RWPE2 (cell line): ENCODE data around the gene LENEP.
"Not testable (repeated sequence)": the region's sequence is repeated elsewhere in the genome, so short reads cannot be mapped to it uniquely, and the experiment has no call there.

Source experiments
- ATAC-seq: fragments of 200-7000 bp; cut with Tn5 transposase; 3 replicates; pipeline ENCODE4 v1.9.1; 2021; ENCODE audit warnings: low read depth
- DNase-seq: peaks from one replicate; pipeline ENCODE4 v3.0.0-alpha.2; 2020; ENCODE audit warnings: low spot score
- H3K27ac ChIP-seq: fragments of 450-650 bp; 2 replicates; pipeline ENCODE4 v1.5.1; 2017; ENCODE audit warnings: mild to moderate bottlenecking; ENCODE audit not compliant: poor library complexity, severe bottlenecking
- H3K27me3 ChIP-seq: fragments of 250-450 bp; sonication (Bioruptor Pico); 2 replicates; pipeline ENCODE4 v1.5.1; 2021; ENCODE audit warnings: mild to moderate bottlenecking, moderate library complexity; ENCODE audit not compliant: insufficient read depth, poor library complexity, severe bottlenecking
- H3K36me3 ChIP-seq: fragments of 250-450 bp; sonication (Bioruptor Pico); 2 replicates; pipeline ENCODE4 v1.5.1; 2020; ENCODE audit warnings: low read depth, mild to moderate bottlenecking, moderate library complexity
- H3K4me1 ChIP-seq: fragments of 250-450 bp; sonication (Bioruptor Pico); 2 replicates; pipeline ENCODE4 v1.5.1; 2021; ENCODE audit warnings: mild to moderate bottlenecking, moderate library complexity; ENCODE audit not compliant: insufficient read depth, poor library complexity, severe bottlenecking
- H3K4me3 ChIP-seq: fragments of 250-450 bp; sonication (Bioruptor Pico); 2 replicates; pipeline ENCODE4 v1.5.1; 2021; ENCODE audit warnings: mild to moderate bottlenecking, moderate library complexity; ENCODE audit not compliant: severe bottlenecking
- H3K9me3 ChIP-seq: fragments of 250-450 bp; sonication (Bioruptor Pico); 2 replicates; pipeline ENCODE4 v1.5.1; 2021; ENCODE audit warnings: mild to moderate bottlenecking, moderate library complexity; ENCODE audit not compliant: severe bottlenecking
- TF ChIP-seq, protein P1 (sequence below): fragments of 450-650 bp; IDR thresholded peaks from one replicate; pipeline ENCODE4 v1.5.1; 2017; ENCODE audit warnings: mild to moderate bottlenecking, moderate library complexity; ENCODE audit not compliant: poor library complexity, severe bottlenecking

LENEP gene

DNA sequence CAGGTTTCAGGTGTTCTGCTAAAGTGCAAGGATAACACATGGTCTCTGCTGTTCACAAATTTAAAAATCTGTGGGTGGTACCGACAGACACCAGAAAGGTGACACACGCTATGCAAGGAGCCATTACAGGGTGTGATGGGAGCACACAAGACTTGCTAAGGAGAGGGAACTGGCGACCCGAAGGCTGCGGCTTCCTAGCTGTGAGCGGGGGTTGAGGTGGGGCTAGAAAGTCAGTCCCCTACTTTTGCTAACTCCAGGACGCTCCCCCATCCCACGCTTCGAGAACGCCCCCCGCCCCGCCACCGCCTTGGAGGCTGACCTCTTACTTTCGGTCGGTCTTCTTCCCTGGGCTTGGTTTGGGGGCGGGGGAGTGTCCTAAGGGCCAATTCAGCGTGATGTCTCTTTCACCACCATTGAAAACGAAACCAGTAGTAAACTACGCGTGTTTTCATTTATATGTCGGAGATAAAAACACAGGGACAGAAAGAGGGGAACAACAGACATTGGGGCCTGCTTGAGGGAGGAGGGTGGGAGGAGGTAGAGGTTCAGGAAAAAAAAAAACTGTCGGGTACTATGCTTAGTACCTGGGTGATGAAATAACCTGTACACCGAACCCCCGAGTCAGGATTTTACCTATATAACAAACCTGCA, 17.9 kb upstream of the LENEP start:
- peaks cover 43% of the 10 kb centered on the region for H3K36me3 ChIP-seq
- no peaks in the 10 kb centered on the region for H3K27me3 ChIP-seq
- TF ChIP-seq, protein P1, sequence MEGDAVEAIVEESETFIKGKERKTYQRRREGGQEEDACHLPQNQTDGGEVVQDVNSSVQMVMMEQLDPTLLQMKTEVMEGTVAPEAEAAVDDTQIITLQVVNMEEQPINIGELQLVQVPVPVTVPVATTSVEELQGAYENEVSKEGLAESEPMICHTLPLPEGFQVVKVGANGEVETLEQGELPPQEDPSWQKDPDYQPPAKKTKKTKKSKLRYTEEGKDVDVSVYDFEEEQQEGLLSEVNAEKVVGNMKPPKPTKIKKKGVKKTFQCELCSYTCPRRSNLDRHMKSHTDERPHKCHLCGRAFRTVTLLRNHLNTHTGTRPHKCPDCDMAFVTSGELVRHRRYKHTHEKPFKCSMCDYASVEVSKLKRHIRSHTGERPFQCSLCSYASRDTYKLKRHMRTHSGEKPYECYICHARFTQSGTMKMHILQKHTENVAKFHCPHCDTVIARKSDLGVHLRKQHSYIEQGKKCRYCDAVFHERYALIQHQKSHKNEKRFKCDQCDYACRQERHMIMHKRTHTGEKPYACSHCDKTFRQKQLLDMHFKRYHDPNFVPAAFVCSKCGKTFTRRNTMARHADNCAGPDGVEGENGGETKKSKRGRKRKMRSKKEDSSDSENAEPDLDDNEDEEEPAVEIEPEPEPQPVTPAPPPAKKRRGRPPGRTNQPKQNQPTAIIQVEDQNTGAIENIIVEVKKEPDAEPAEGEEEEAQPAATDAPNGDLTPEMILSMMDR = no peak
- H3K4me3 ChIP-seq = peak overlapping the region; percentile 53
- peaks cover 17% of the 10 kb centered on the region for H3K4me1 ChIP-seq
- H3K27ac ChIP-seq = peak overlapping the region; percentile 99
- DNase-seq = no peak
- ATAC-seq = no peak
- no peaks in the 10 kb centered on the region for H3K9me3 ChIP-seq

DNA sequence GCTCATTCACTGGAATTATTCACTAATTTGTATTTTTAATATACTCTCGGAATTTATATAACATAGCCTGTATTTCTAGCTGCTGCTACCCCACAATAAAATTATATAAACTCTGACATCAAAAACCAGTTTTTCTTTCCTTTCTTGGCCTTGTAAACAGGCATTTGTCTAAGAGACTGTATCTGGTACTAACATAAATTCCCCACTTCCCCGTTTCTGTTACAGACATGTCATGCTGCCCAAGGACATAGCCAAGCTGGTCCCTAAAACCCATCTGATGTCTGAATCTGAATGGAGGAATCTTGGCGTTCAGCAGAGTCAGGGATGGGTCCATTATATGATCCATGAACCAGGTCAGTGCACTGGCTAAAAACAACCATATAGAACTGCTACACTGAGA, 15.6 kb upstream of the LENEP start:
- H3K27ac ChIP-seq = peak overlapping the region; percentile 99
- not testable (repeated sequence) for H3K9me3 ChIP-seq, H3K4me3 ChIP-seq, ATAC-seq, DNase-seq, H3K27me3 ChIP-seq
- peaks cover 10% of the 10 kb centered on the region for H3K4me1 ChIP-seq
- peaks cover 43% of the 10 kb centered on the region for H3K36me3 ChIP-seq

DNA sequence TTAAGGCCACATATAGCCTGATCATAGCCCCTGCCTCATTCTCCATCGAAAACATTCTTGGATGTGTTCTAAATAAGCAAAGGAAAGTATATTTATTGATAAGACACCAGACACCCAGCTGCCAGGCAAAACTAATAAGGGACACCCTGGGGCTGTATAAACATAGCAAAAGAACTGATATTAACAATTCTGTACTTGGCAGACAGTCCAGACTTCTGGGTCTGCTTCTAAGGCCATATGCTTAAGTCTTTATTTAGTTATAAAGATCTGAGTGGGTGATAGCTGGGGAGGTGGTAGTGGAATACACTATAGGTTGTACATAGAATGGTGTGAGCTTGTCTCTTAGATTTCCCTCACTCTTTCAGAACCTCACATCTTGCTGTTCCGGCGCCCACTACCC, 15.0 kb upstream of the LENEP start:
- Histone ChIP-seq H3K27ac (no peak overlapping the region), H3K36me3 (peaks cover 43% of the 10 kb centered on the region)
- no peak for ATAC-seq

DNA sequence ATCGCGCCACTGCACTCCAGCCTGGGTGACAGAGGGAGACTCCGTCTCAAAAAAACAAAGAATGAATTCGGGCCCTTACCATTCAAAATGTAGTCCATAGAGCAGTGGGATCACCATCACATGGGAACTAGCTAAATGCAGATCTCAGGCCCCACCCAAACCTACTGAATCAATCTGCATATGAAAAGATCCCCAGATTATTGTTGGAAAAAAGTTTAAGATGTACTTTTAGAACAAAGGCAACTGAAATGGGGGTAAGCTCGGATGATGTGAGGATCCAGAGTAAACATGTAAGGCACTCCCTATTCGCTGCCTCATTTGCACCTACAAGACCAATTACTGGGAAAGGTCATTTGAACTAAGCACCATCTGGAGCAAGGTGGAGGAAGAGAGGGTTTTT, 11.0 kb upstream of the LENEP start:
- Histone ChIP-seq H3K9me3 (no peaks in the 10 kb centered on the region), H3K4me3 (peak overlapping the region; percentile 75), H3K4me1 (peaks cover 10% of the 10 kb centered on the region), H3K27me3 (no peaks in the 10 kb centered on the region), H3K36me3 (peaks cover 49% of the 10 kb centered on the region), H3K27ac (peak overlapping the region; percentile 67)
- ATAC-seq (no peak), DNase-seq (no peak)
- TF ChIP-seq, protein P1 = no peak

More for the DNA sequence above, 15.0 kb upstream of the LENEP start:
- Histone ChIP-seq H3K4me1 (peaks cover 6% of the 10 kb centered on the region), H3K27me3 (no peaks in the 10 kb centered on the region), H3K4me3 (no peak overlapping the region), H3K9me3 (no peaks in the 10 kb centered on the region)
- DNase-seq = no peak
- TF ChIP-seq, protein P1 = no peak

DNA sequence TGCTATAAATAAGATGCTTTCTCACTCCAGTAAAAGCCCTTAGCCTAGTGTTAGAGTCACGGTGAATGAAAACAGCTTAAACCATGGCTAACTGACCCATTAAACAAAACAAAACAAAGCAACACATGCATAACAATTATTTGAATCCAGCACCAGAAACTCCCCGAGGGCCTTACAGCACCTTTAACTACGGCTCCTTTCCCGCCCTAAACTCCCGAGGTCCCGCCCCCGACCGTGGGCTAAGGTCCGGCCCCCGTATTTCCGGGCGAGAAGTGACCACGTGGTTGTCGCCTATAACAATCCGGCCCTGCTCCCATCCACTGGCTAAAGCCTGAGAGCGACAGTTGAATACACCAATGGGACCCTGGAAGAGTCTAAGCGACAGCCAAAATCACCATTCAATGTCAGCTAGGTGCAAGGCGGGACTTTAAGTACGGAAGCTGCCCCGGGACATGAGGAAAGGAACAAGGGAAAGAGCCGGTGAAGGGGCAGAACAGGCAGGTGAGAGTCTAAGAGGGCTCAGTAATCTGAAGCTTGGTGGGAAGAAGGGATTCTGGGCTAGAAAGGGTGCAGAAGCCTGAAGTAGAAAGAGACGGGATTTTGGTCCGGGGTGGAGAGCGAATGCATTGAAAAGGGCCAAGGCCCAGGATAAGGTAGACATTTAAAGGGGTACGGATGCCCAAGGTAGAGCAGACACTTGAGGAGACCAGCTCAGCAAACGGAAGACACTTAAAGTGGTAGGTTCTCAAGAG, 10.3 kb upstream of the LENEP start, which contains the start of gene FLAD1:
Gene FLAD1, plus strand, starts transcription at position 448 of the 752 bp plus-strand sequence. CDS start 351 bp downstream, outside the sequence.
- Histone ChIP-seq H3K4me3 (peak within 1 kb of the TSS; percentile 75), H3K36me3 (peaks cover 49% of the 10 kb centered on the region), H3K27ac (peak within 1 kb of the TSS; percentile 67), H3K9me3 (no peaks in the 10 kb centered on the region), H3K4me1 (peaks cover 10% of the 10 kb centered on the region), H3K27me3 (no peaks in the 10 kb centered on the region)
- ATAC-seq (peak; percentile 99), DNase-seq (peak; percentile 98)
- TF ChIP-seq, protein P1 = no peak
